GM23248 (cell line): Measurements from ENCODE around the gene PRPSAP2. TPM values are rescaled to one million over a fixed set of nuclear protein-coding genes. Genes with fewer than 3 reads are reported as not detected.

ENCODE experiments used
- DNase-seq: peaks from one replicate; pipeline ENCODE4 v3.0.0-alpha.2; 2015
- H2AFZ ChIP-seq: fragments of 200-600 bp; sonication (generic); 2 replicates; pipeline ENCODE4 v1.6.1; 2016; ENCODE audit warnings: antibody characterized with exemption
- H3F3A ChIP-seq: fragments of 200-600 bp; sonication (generic); 2 replicates; pipeline ENCODE4 v1.6.1; 2016; ENCODE audit warnings: mild to moderate bottlenecking, antibody characterized with exemption, mixed run types; ENCODE audit not compliant: insufficient read depth
- H3K27ac ChIP-seq: fragments of 200-600 bp; sonication (generic); 2 replicates; pipeline ENCODE4 v1.5.1; 2016; ENCODE audit warnings: mild to moderate bottlenecking
- H3K27me3 ChIP-seq: fragments of 200-600 bp; sonication (generic); replicated peaks from 2 replicates; pipeline ENCODE4 v1.6.1; 2016; ENCODE audit warnings: mild to moderate bottlenecking; ENCODE audit not compliant: insufficient read depth
- H3K36me3 ChIP-seq: fragments of 200-600 bp; sonication (generic); 2 replicates; pipeline ENCODE4 v1.6.1; 2016; ENCODE audit warnings: low read depth, mild to moderate bottlenecking
- H3K4me1 ChIP-seq: fragments of 200-600 bp; sonication (generic); 2 replicates; pipeline ENCODE4 v1.6.1; 2016; ENCODE audit warnings: mild to moderate bottlenecking; ENCODE audit not compliant: insufficient read depth
- H3K4me2 ChIP-seq: fragments of 200-600 bp; sonication (generic); one replicate; pipeline ENCODE4 v1.6.1; 2016; ENCODE audit warnings: mild to moderate bottlenecking; ENCODE audit not compliant: unreplicated experiment
- H3K4me3 ChIP-seq: fragments of 200-600 bp; sonication (generic); 2 replicates; pipeline ENCODE4 v1.5.1; 2016; ENCODE audit warnings: mild to moderate bottlenecking
- H3K79me2 ChIP-seq: fragments of 200-600 bp; sonication (generic); 2 replicates; pipeline ENCODE4 v1.6.1; 2016; ENCODE audit warnings: mild to moderate bottlenecking; ENCODE audit not compliant: insufficient read depth
- H3K9ac ChIP-seq: fragments of 200-600 bp; sonication (generic); 2 replicates; pipeline ENCODE4 v1.6.1; 2016; ENCODE audit warnings: mild to moderate bottlenecking
- H3K9me2 ChIP-seq: fragments of 200-600 bp; sonication (generic); 2 replicates; pipeline ENCODE4 v1.6.1; 2016; ENCODE audit warnings: mixed run types, mild to moderate bottlenecking, moderate library complexity; ENCODE audit not compliant: insufficient read depth
- H3K9me3 ChIP-seq: fragments of 200-600 bp; sonication (generic); one replicate; pipeline ENCODE4 v1.6.1; 2017; ENCODE audit warnings: low read depth
- H4K20me1 ChIP-seq: fragments of 200-600 bp; sonication (generic); 2 replicates; pipeline ENCODE4 v1.6.0; 2016; ENCODE audit not compliant: insufficient read depth
- EZH2 ChIP-seq: fragments of 200-600 bp; sonication (generic); IDR thresholded peaks from 2 replicates; pipeline ENCODE4 v1.6.1; 2018; ENCODE audit warnings: antibody characterized with exemption, mild to moderate bottlenecking; ENCODE audit not compliant: insufficient read depth, poor library complexity, severe bottlenecking
- EZH2phosphoT487 ChIP-seq: fragments of 200-600 bp; sonication (generic); IDR thresholded peaks from 2 replicates; pipeline ENCODE4 v1.6.1; 2018; ENCODE audit warnings: antibody characterized with exemption, moderate library complexity, mild to moderate bottlenecking, low read depth; ENCODE audit not compliant: insufficient read depth
- WGBS, 2 experiments: methylation state at CpG; one replicate each; pipeline ENCODE4 v1.1.6; 2015 to 2017; ENCODE audit warnings: low lambda C conversion rate in 2 of 2, low coverage in 1 of 2; ENCODE audit errors: missing lambda C conversion rate in 2 of 2; 5-methylcytosine and 5-hydroxymethylcytosine counted together
- in situ Hi-C: fragments of 300-500 bp; cut with MboI; formaldehyde crosslinking; loops from 2 replicates; pipeline ENCODE4 v1.15.0; 2020
- polyA plus RNA-seq: library from polyadenylated mRNA; unstranded; fragments of >200 nt; fragmentation: Nextera tagmentation; extraction: Ambion mirVana; gene quantifications from 2 replicates; pipeline ENCODE4 v1.2.1, GENCODE V29; 2016
- total RNA-seq: library from RNA; depleted of rRNA; stranded (reverse); fragments of >200 nt; shearing (Covaris generic); gene quantifications from 2 replicates; pipeline ENCODE4 v1.2.3, GENCODE V29; 2014

PRPSAP2 gene
- total and polyA plus RNA-seq, 2 experiments from 2014 or later: 19.4 to 23.5 TPM

GRCh38 chr17:18848501-18848900 is 9.4 kb upstream of the PRPSAP2 start:
- Histone ChIP-seq H3K4me1 (peaks cover 3% of the 10 kb centered on the region; the same call in 1 of the 2 replicates), H3K9me2 (no peaks in the 10 kb centered on the region), H3K4me3 (no peak overlapping the region), H3K9ac (no peak overlapping the region), H3K79me2 (no peaks in the 10 kb centered on the region), H2AFZ (no peak overlapping the region), H3K4me2 (no peak overlapping the region), H3K27ac (no peak overlapping the region), H3K36me3 (no peaks in the 10 kb centered on the region), H3F3A (peaks cover 9% of the 10 kb centered on the region), H3K9me3 (no peaks in the 10 kb centered on the region), H4K20me1 (no peaks in the 10 kb centered on the region), H3K27me3 (no peaks in the 10 kb centered on the region)
- WGBS, 2 experiments: 97 to 98% methylated on average over 6 of the region's 6 CpGs
- TF ChIP-seq EZH2phosphoT487: no peak
- no peak for TF ChIP-seq EZH2
- DNase-seq: no peak
- in situ Hi-C loops: no loop called here

GRCh38 chr17:18850679-18851078 is 7.3 kb upstream of the PRPSAP2 start:
- no peaks in the 10 kb centered on the region for H3K9me2 ChIP-seq
- no peak overlapping the region for H3K4me3 ChIP-seq
- DNase-seq: peak; percentile 15
- peak overlapping the region; percentile 34; the same call in 1 of the 2 replicates for H3K9ac ChIP-seq
- H4K20me1 ChIP-seq: no peaks in the 10 kb centered on the region
- H3K79me2 ChIP-seq: peaks cover 10% of the 10 kb centered on the region
- no peaks in the 10 kb centered on the region for H3K27me3 ChIP-seq
- H3F3A ChIP-seq: peaks cover 13% of the 10 kb centered on the region
- in situ Hi-C loops: no loop called here
- H3K9me3 ChIP-seq: no peaks in the 10 kb centered on the region
- 94 to 95% methylated on average over 1 of the region's 1 CpG for WGBS, 2 experiments
- H3K27ac ChIP-seq: peak overlapping the region; percentile 75
- no peak overlapping the region for H2AFZ ChIP-seq
- H3K4me1 ChIP-seq: peaks cover 3% of the 10 kb centered on the region; the same call in 1 of the 2 replicates
- no peak overlapping the region for H3K4me2 ChIP-seq
- TF ChIP-seq EZH2 (no peak), EZH2phosphoT487 (no peak)
- no peaks in the 10 kb centered on the region for H3K36me3 ChIP-seq

- Histone ChIP-seq H3K4me2 (no peak overlapping the region), H3K4me1 (peaks cover 3% of the 10 kb centered on the region; the same call in 1 of the 2 replicates), H3F3A (peaks cover 14% of the 10 kb centered on the region), H3K9me2 (no peaks in the 10 kb centered on the region), H3K9me3 (no peaks in the 10 kb centered on the region), H3K36me3 (no peaks in the 10 kb centered on the region), H3K79me2 (peaks cover 10% of the 10 kb centered on the region), H3K27me3 (no peaks in the 10 kb centered on the region), H3K4me3 (no peak overlapping the region), H3K9ac (no peak overlapping the region), H3K27ac (no peak overlapping the region), H2AFZ (no peak overlapping the region), H4K20me1 (no peaks in the 10 kb centered on the region)
- TF ChIP-seq EZH2: no peak
- no peak for TF ChIP-seq EZH2phosphoT487
- in situ Hi-C loops: no loop called here
- 69 to 71% methylated on average over 3 of the region's 3 CpGs for WGBS, 2 experiments
- DNase-seq: no peak
Observed at GRCh38 chr17:18851201-18851600, 6.7 kb upstream of the PRPSAP2 start.

GRCh38 chr17:18854956-18855355 is 3.0 kb upstream of the PRPSAP2 start:
- peaks cover 26% of the 10 kb centered on the region for H3F3A ChIP-seq
- H4K20me1 ChIP-seq: no peaks in the 10 kb centered on the region
- peaks cover 11% of the 10 kb centered on the region for H3K4me1 ChIP-seq
- peak overlapping the region; percentile 89; the same call in 1 of the 2 replicates for H3K4me3 ChIP-seq
- H2AFZ ChIP-seq: no peak overlapping the region
- in situ Hi-C loops: no loop called here
- no peaks in the 10 kb centered on the region for H3K9me3 ChIP-seq
- H3K27ac ChIP-seq: no peak overlapping the region
- H3K9ac ChIP-seq: no peak overlapping the region
- H3K27me3 ChIP-seq: no peaks in the 10 kb centered on the region
- DNase-seq: no peak
- H3K9me2 ChIP-seq: no peaks in the 10 kb centered on the region
- H3K79me2 ChIP-seq: peaks cover 14% of the 10 kb centered on the region
- H3K36me3 ChIP-seq: no peaks in the 10 kb centered on the region
- WGBS, 2 experiments: 81 to 85% methylated on average over 7 of the region's 7 CpGs
- TF ChIP-seq EZH2phosphoT487 (no peak), EZH2 (no peak)
- peak overlapping the region; percentile 87 for H3K4me2 ChIP-seq
